CD4-positive, alpha-beta T cell treated with Interleukin-1 beta for 1 hour (primary cell): ENCODE measurements around the gene ISCA1.

Experiments used
- DNase-seq, 2 donors: peaks; one replicate each; pipeline ENCODE4 v3.0.0-alpha.2; 2020 to 2022

Gene ISCA1

GRCh38 chr9:86219606-86220005 lies 62.7 kb downstream of the ISCA1 start:
- DNase-seq: no peak

- DNase-seq: no peak
Observed at GRCh38 chr9:86217076-86217755, 65.1 kb downstream of the ISCA1 start.
